ENCODE measurements around the gene CEPT1.

Gene CEPT1

GRCh38 chr1:111199881-111200801, 60.1 kb downstream of the CEPT1 start, which contains the start of gene DENND2D:
DENND2D (minus strand) TSS chr1:111200646; CDS start chr1:111200459, 187 bp downstream.
- H3K27me3 ChIP-seq (ENCODE audit: control insufficient read depth in 2 of 2, insufficient read depth in 2 of 2, low read length in 2 of 2) = no peaks in the 10 kb centered on the region
- peaks cover 34 to 43% of the 10 kb centered on the region in 2 donors for H3K36me3 ChIP-seq (ENCODE audit: control insufficient read depth in 2 of 2, insufficient read depth in 2 of 2, low read length in 2 of 2)

GRCh38 chr1:111200802-111201161, 60.8 kb downstream of the CEPT1 start:
- H3K4me3 ChIP-seq (ENCODE audit: low read length in 2 of 2) = peak overlapping the region; percentile 40 to 65
- H3K27me3 ChIP-seq (ENCODE audit: control insufficient read depth in 2 of 2, insufficient read depth in 2 of 2, low read length in 2 of 2) = no peaks in the 10 kb centered on the region
- peaks cover 46 to 51% of the 10 kb centered on the region in 2 donors for H3K4me1 ChIP-seq (ENCODE audit: control insufficient read depth in 2 of 2, insufficient read depth in 2 of 2, low read length in 2 of 2)
- H3K9me3 ChIP-seq (ENCODE audit: control insufficient read depth in 2 of 2, low read length in 2 of 2) = no peaks in the 10 kb centered on the region
- H3K36me3 ChIP-seq (ENCODE audit: control insufficient read depth in 2 of 2, insufficient read depth in 2 of 2, low read length in 2 of 2) = peaks cover 32 to 37% of the 10 kb centered on the region in 2 donors
- H3K9ac ChIP-seq (ENCODE audit: low read depth in 1 of 2, low read length in 2 of 2) = peak overlapping the region; percentile 52 to 54
- H3K27ac ChIP-seq (ENCODE audit: low read depth in 2 of 2, low read length in 2 of 2) = peak overlapping the region; percentile 71 to 97

More at GRCh38 chr1:111199881-111200801, 60.1 kb downstream of the CEPT1 start, which contains the start of gene DENND2D:
- H3K4me3 ChIP-seq (ENCODE audit: low read length in 2 of 2) = peak within 1 kb of the TSS; percentile 40 to 65
- no peaks in the 10 kb centered on the region for H3K9me3 ChIP-seq (ENCODE audit: control insufficient read depth in 2 of 2, low read length in 2 of 2)
- peak within 1 kb of the TSS; percentile 52 to 74 for H3K9ac ChIP-seq (ENCODE audit: low read depth in 1 of 2, low read length in 2 of 2)
- H3K4me1 ChIP-seq (ENCODE audit: control insufficient read depth in 2 of 2, insufficient read depth in 2 of 2, low read length in 2 of 2) = peaks cover 46 to 52% of the 10 kb centered on the region in 2 donors
- peak within 1 kb of the TSS; percentile 71 to 97 for H3K27ac ChIP-seq (ENCODE audit: low read depth in 2 of 2, low read length in 2 of 2)

GRCh38 chr1:111201275-111202090, 61.5 kb downstream of the CEPT1 start:
- peak overlapping the region; percentile 71 to 97 for H3K27ac ChIP-seq (ENCODE audit: low read depth in 2 of 2, low read length in 2 of 2)
- H3K4me1 ChIP-seq (ENCODE audit: control insufficient read depth in 2 of 2, insufficient read depth in 2 of 2, low read length in 2 of 2) = peaks cover 46 to 51% of the 10 kb centered on the region in 2 donors
- H3K36me3 ChIP-seq (ENCODE audit: control insufficient read depth in 2 of 2, insufficient read depth in 2 of 2, low read length in 2 of 2) = peaks cover 27 to 30% of the 10 kb centered on the region in 2 donors
- peak overlapping the region in 1 of 2 donors; percentile 9 for H3K9ac ChIP-seq (ENCODE audit: low read depth in 1 of 2, low read length in 2 of 2)
- no peaks in the 10 kb centered on the region for H3K9me3 ChIP-seq (ENCODE audit: control insufficient read depth in 2 of 2, low read length in 2 of 2)
- H3K27me3 ChIP-seq (ENCODE audit: control insufficient read depth in 2 of 2, insufficient read depth in 2 of 2, low read length in 2 of 2) = no peaks in the 10 kb centered on the region
- H3K4me3 ChIP-seq (ENCODE audit: low read length in 2 of 2) = peak overlapping the region in 1 of 2 donors; percentile 65

GRCh38 chr1:111202366-111202706, 62.3 kb downstream of the CEPT1 start:
- Histone ChIP-seq H3K27ac (ENCODE audit: low read depth in 2 of 2, low read length in 2 of 2) (peak overlapping the region; percentile 94 to 97), H3K4me3 (ENCODE audit: low read length in 2 of 2) (peak overlapping the region; percentile 72 to 82), H3K27me3 (ENCODE audit: control insufficient read depth in 2 of 2, insufficient read depth in 2 of 2, low read length in 2 of 2) (no peaks in the 10 kb centered on the region), H3K9ac (ENCODE audit: low read depth in 1 of 2, low read length in 2 of 2) (peak overlapping the region in 1 of 2 donors; percentile 80), H3K36me3 (ENCODE audit: control insufficient read depth in 2 of 2, insufficient read depth in 2 of 2, low read length in 2 of 2) (peaks cover 18 to 22% of the 10 kb centered on the region in 2 donors), H3K9me3 (ENCODE audit: control insufficient read depth in 2 of 2, low read length in 2 of 2) (no peaks in the 10 kb centered on the region), H3K4me1 (ENCODE audit: control insufficient read depth in 2 of 2, insufficient read depth in 2 of 2, low read length in 2 of 2) (peaks cover 46 to 51% of the 10 kb centered on the region in 2 donors)

GRCh38 chr1:111202707-111203623, 62.9 kb downstream of the CEPT1 start:
- H3K27me3 ChIP-seq (ENCODE audit: control insufficient read depth in 2 of 2, insufficient read depth in 2 of 2, low read length in 2 of 2) = no peaks in the 10 kb centered on the region
- peaks cover 46 to 51% of the 10 kb centered on the region in 2 donors for H3K4me1 ChIP-seq (ENCODE audit: control insufficient read depth in 2 of 2, insufficient read depth in 2 of 2, low read length in 2 of 2)
- H3K9ac ChIP-seq (ENCODE audit: low read depth in 1 of 2, low read length in 2 of 2) = peak overlapping the region; percentile 80 to 83
- H3K36me3 ChIP-seq (ENCODE audit: control insufficient read depth in 2 of 2, insufficient read depth in 2 of 2, low read length in 2 of 2) = peaks cover 12 to 16% of the 10 kb centered on the region in 2 donors
- H3K27ac ChIP-seq (ENCODE audit: low read depth in 2 of 2, low read length in 2 of 2) = peak overlapping the region; percentile 94 to 97
- peak overlapping the region; percentile 72 to 82 for H3K4me3 ChIP-seq (ENCODE audit: low read length in 2 of 2)
- H3K9me3 ChIP-seq (ENCODE audit: control insufficient read depth in 2 of 2, low read length in 2 of 2) = no peaks in the 10 kb centered on the region

- Histone ChIP-seq H3K9me3 (ENCODE audit: control insufficient read depth in 2 of 2, low read length in 2 of 2) (no peaks in the 10 kb centered on the region), H3K27me3 (ENCODE audit: control insufficient read depth in 2 of 2, insufficient read depth in 2 of 2, low read length in 2 of 2) (no peaks in the 10 kb centered on the region), H3K9ac (ENCODE audit: low read depth in 1 of 2, low read length in 2 of 2) (peak overlapping the region; percentile 80 to 83), H3K4me1 (ENCODE audit: control insufficient read depth in 2 of 2, insufficient read depth in 2 of 2, low read length in 2 of 2) (peaks cover 46 to 51% of the 10 kb centered on the region in 2 donors), H3K4me3 (ENCODE audit: low read length in 2 of 2) (peak overlapping the region; percentile 72 to 82), H3K27ac (ENCODE audit: low read depth in 2 of 2, low read length in 2 of 2) (peak overlapping the region; percentile 94 to 97), H3K36me3 (ENCODE audit: control insufficient read depth in 2 of 2, insufficient read depth in 2 of 2, low read length in 2 of 2) (peaks cover 4 to 8% of the 10 kb centered on the region in 2 donors)
These were observed 63.7 kb downstream of the CEPT1 start for GRCh38 chr1:111203681-111204200.

- H3K9me3 ChIP-seq (ENCODE audit: control insufficient read depth in 2 of 2, low read length in 2 of 2) = no peaks in the 10 kb centered on the region
- H3K27ac ChIP-seq (ENCODE audit: low read depth in 2 of 2, low read length in 2 of 2) = peak overlapping the region; percentile 94 to 97
- H3K4me3 ChIP-seq (ENCODE audit: low read length in 2 of 2) = peak overlapping the region; percentile 72 to 82
- H3K9ac ChIP-seq (ENCODE audit: low read depth in 1 of 2, low read length in 2 of 2) = peak overlapping the region; percentile 60 to 80
- H3K36me3 ChIP-seq (ENCODE audit: control insufficient read depth in 2 of 2, insufficient read depth in 2 of 2, low read length in 2 of 2) = peaks cover 1 to 4% of the 10 kb centered on the region in 2 donors
- no peaks in the 10 kb centered on the region for H3K27me3 ChIP-seq (ENCODE audit: control insufficient read depth in 2 of 2, insufficient read depth in 2 of 2, low read length in 2 of 2)
- H3K4me1 ChIP-seq (ENCODE audit: control insufficient read depth in 2 of 2, insufficient read depth in 2 of 2, low read length in 2 of 2) = peaks cover 46 to 51% of the 10 kb centered on the region in 2 donors
These were observed 64.4 kb downstream of the CEPT1 start for GRCh38 chr1:111204201-111204982.

GRCh38 chr1:111204983-111205713, 65.1 kb downstream of the CEPT1 start:
- Histone ChIP-seq H3K27ac (ENCODE audit: low read depth in 2 of 2, low read length in 2 of 2) (peak overlapping the region; percentile 94 to 97), H3K4me1 (ENCODE audit: control insufficient read depth in 2 of 2, insufficient read depth in 2 of 2, low read length in 2 of 2) (peaks cover 42 to 43% of the 10 kb centered on the region in 2 donors), H3K36me3 (ENCODE audit: control insufficient read depth in 2 of 2, insufficient read depth in 2 of 2, low read length in 2 of 2) (no peaks in the 10 kb centered on the region), H3K9ac (ENCODE audit: low read depth in 1 of 2, low read length in 2 of 2) (peak overlapping the region; percentile 60 to 80), H3K27me3 (ENCODE audit: control insufficient read depth in 2 of 2, insufficient read depth in 2 of 2, low read length in 2 of 2) (no peaks in the 10 kb centered on the region), H3K4me3 (ENCODE audit: low read length in 2 of 2) (peak overlapping the region; percentile 72 to 82), H3K9me3 (ENCODE audit: control insufficient read depth in 2 of 2, low read length in 2 of 2) (no peaks in the 10 kb centered on the region)
